Ishikawa (cell line): ENCODE data around the gene NSDHL.

Experiments used
- CEBPB ChIP-seq: IDR thresholded peaks from 2 replicates; pipeline ENCODE4 v1.6.1; 2012
- CREB1 ChIP-seq: IDR thresholded peaks from 2 replicates; pipeline ENCODE4 v1.6.1; 2012; ENCODE audit warnings: low read depth
- EGR1 ChIP-seq: IDR thresholded peaks from 2 replicates; pipeline ENCODE4 v1.6.1; 2012
- EP300 ChIP-seq: IDR thresholded peaks from 2 replicates; pipeline ENCODE4 v1.6.1; 2012; ENCODE audit warnings: borderline replicate concordance
- FOXM1 ChIP-seq: IDR thresholded peaks from 2 replicates; pipeline ENCODE4 v1.6.1; 2012; ENCODE audit warnings: low read depth, borderline replicate concordance
- MAX ChIP-seq: IDR thresholded peaks from 2 replicates; pipeline ENCODE4 v1.6.1; 2012
- NFIC ChIP-seq: IDR thresholded peaks from 2 replicates; pipeline ENCODE4 v1.6.1; 2012
- RAD21 ChIP-seq: IDR thresholded peaks from 2 replicates; pipeline ENCODE4 v1.6.1; 2012; ENCODE audit warnings: low read depth
- REST ChIP-seq: IDR thresholded peaks from 2 replicates; pipeline ENCODE4 v1.6.1; 2012; ENCODE audit warnings: low read depth, mild to moderate bottlenecking
- TAF1 ChIP-seq: IDR thresholded peaks from 2 replicates; pipeline ENCODE4 v1.6.1; 2012; ENCODE audit warnings: low read depth, mild to moderate bottlenecking
- TCF12 ChIP-seq: IDR thresholded peaks from 2 replicates; pipeline ENCODE4 v1.6.1; 2012; ENCODE audit warnings: low read depth
- TEAD4 ChIP-seq: IDR thresholded peaks from 2 replicates; pipeline ENCODE4 v1.6.1; 2012
- USF1 ChIP-seq: IDR thresholded peaks from 2 replicates; pipeline ENCODE4 v1.6.1; 2012
- YY1 ChIP-seq: IDR thresholded peaks from 2 replicates; pipeline ENCODE4 v1.6.1; 2012; ENCODE audit warnings: low read depth
- ZBTB7A ChIP-seq: IDR thresholded peaks from 2 replicates; pipeline ENCODE4 v1.6.1; 2012; ENCODE audit warnings: low read depth

NSDHL gene

GRCh38 chrX:152843852-152844251 is 13.0 kb downstream of the NSDHL start:
- no peak for TF ChIP-seq ZBTB7A
- no peak for TF ChIP-seq MAX
- TF ChIP-seq CEBPB: no peak
- no peak for TF ChIP-seq EGR1
- TF ChIP-seq FOXM1: no peak
- no peak for TF ChIP-seq USF1
- no peak for TF ChIP-seq RAD21
- no peak for TF ChIP-seq YY1
- no peak for TF ChIP-seq TCF12
- no peak for TF ChIP-seq REST
- TF ChIP-seq NFIC: no peak
- no peak for TF ChIP-seq EP300

- TF ChIP-seq TAF1 (no peak), CREB1 (no peak), FOXM1 (no peak), EP300 (no peak), ZBTB7A (no peak), TCF12 (no peak), EGR1 (no peak), USF1 (no peak), TEAD4 (no peak), NFIC (no peak), REST (no peak), RAD21 (no peak), MAX (no peak), YY1 (no peak), CEBPB (no peak)
Measured at GRCh38 chrX:152844256-152844655, 13.4 kb downstream of the NSDHL start.

- no peak for TF ChIP-seq CREB1
- TF ChIP-seq REST: no peak
- no peak for TF ChIP-seq YY1
- no peak for TF ChIP-seq MAX
- TF ChIP-seq ZBTB7A: no peak
- no peak for TF ChIP-seq FOXM1
- no peak for TF ChIP-seq NFIC
- no peak for TF ChIP-seq CEBPB
- no peak for TF ChIP-seq TCF12
- TF ChIP-seq EGR1: no peak
- no peak for TF ChIP-seq EP300
- no peak for TF ChIP-seq RAD21
- no peak for TF ChIP-seq TAF1
- TF ChIP-seq TEAD4: no peak
- no peak for TF ChIP-seq USF1
Measured at GRCh38 chrX:152845618-152846240, 14.9 kb downstream of the NSDHL start.
